HG03354 (cell line): ENCODE data around the gene CHD2.
A peak's percentile ranks its signal among the peaks of the same experiment; 100 is the strongest.

Source experiments
- ATAC-seq: cut with Tn5 transposase; IDR thresholded peaks from one replicate; pipeline ENCODE4 v1.9.1; 2021; ENCODE audit warnings: mild to moderate bottlenecking; ENCODE audit not compliant: unreplicated experiment, poor library complexity, severe bottlenecking

The CHD2 gene

DNA sequence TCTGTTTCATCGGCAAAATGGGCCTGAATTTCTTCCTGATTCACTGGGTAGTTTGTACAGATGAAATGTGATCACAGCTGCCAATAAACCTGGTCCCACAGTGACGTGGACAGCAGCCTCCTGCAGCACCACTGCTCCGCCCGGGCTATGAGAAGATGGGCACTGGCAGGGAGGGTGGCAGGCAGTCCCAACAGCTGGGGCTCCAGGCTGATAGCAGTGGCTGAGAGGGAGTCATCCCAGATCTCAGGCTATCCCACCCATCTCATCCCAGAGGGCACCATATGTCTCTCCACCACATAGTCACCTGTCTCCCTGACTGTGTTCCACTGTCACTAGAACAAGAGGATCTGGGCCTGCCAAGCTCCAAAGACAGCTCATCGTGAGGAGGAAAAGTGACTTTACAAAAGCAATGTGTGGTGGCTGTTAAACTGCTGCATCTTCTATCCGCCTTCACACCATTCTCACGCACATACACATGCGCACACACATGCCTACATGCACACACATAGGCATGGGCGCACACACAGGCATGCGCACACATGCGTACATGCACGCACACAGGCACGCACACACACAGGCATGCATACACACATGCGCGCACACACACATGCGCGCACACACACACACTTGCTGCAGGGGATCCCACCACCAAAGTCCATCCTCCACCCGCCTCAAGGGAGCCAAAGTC is 142.7 kb downstream of the CHD2 start:
- ATAC-seq = no peak

DNA sequence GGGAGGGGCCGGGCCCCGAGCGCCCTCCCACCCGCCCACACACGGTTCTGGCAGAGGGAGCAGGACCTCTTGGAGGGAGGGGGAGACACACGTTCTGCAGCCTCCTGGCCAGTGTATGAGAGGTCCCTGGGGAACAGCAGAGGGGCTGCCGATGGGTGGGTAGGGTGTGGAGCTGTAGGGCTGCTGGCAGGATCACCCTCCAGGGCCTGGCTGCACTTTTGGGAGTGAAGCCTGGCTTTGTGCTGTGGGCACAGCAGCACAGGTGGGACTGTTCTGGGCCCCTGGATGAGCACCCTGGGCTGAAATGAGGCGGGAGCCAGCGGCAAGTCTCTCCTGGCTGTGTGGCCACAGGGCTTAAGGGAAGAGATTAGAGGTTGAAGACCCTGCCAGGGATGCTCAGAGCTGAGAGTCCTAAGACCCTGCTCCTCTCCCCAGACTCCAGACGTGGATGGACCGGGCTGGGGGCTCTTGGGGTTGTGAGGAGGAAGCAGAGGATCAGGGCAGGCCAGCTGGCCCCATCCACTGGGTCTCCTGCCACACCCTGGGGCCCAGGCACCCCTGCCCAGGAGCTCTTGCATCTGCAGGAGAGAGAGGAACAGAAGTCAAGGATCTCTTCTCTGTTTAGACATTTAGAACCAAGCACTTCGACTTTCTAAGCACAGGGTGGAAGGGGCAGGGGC is 143.6 kb downstream of the CHD2 start:
- no peak for ATAC-seq

DNA sequence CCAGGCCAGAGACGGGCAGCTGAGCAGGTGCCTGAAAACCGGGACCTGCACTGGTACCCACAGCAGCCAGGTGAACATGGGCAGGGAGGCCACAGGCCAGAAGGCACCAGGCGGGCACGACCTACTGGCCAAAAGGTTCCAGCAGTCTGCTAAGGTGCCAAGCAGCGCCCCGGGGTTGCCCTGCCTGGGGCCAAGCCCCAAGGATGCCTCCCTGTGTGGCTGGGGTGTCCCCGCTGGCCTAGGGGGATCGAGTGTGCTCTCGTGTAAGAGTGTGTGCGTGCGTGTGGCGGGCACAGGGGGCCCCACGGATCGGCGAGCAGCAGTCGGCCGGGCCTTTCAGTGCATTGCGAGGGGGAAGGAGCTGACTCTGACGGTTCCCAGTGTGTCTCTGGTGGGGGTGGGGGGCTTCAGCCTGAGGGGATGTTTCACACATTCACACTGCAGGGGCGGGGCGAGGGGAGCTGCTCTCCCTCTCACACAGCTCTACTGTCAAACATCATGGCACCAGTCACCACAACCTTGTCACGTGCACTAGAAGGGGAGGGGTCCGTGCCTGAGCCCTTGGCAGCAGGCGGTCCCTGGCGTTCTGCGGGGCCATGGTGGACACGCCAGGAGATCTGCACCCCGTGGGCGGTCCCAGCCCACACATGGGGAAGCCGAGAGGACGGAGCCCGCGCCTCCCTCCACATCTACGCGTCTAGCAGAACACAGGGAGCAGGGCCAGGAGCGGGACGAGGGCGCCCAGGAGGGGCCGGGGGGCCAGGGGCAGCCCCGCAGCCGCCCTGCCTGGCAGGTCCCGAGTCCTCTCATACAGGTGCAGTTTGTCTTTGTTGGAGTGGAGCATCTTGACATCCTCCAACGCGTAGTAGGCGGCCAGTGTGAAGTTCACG is 144.4 kb downstream of the CHD2 start:
- ATAC-seq = no peak

DNA sequence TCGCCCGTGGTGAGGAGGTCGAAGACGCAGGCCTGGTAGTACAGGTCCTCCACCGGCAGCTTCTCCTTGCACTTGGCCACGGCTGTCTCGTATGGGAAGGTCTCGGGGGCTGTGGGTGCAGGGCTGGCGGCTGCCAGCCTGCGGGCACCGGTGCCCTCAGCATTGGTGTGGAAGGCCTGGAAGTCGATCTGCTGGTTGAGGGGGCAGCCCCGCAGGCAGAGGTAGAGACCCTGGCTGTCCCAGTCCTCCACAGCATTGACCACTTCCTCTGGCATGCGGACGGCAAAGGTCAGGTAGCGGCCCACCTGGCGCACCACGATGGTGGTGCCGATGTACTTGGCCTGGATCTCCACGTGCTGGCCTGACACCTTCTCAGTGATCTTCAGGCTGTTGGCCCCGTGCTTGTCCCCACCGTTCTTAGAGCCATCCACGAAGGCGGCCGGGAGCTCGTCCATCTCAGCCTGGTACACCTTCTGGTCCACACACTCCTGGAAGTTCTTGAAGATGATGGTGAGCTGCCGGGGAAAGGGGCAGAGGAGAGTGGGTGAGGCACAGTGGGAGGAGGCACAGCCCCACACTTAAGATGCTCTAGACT is 145.2 kb downstream of the CHD2 start:
- ATAC-seq = no peak

DNA sequence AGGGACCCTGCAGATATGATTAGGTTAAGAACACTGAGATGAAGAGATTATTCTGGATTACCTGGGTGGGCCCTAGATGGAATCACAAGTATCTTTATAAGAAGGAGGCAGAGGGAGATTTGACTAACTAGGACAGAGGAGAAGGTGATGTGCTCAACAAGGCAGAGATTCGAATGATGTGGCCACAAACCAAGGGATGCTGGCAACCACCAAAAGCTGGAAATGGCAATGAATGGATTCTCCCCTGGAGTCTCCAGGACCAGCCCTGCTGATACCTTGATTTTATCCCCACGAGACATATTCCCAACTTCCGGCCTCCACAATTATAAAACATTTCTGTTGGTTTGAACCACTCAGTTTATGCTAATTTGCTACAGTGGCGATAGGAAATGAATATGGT is 146.0 kb downstream of the CHD2 start:
- ATAC-seq = no peak

DNA sequence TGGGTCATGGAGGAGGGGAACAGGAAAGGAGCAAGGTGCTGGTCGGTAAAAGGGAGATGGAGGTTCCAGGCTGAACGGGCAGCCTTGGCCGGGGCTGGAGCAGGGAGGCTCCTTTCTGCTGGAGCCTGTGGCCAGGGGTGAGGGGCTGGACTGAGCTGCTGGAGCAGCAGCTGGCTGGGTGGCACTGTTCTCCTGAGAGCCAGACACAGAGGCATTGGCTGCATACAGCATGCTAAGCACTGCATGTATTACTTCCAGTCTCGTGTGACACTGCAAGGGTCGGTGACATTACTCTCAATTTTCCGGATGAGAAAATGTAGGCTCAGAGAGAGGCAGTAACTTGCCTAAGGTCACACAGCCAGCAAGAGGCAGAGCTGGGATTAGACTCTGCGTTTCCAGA is 146.6 kb downstream of the CHD2 start:
- no peak for ATAC-seq

DNA sequence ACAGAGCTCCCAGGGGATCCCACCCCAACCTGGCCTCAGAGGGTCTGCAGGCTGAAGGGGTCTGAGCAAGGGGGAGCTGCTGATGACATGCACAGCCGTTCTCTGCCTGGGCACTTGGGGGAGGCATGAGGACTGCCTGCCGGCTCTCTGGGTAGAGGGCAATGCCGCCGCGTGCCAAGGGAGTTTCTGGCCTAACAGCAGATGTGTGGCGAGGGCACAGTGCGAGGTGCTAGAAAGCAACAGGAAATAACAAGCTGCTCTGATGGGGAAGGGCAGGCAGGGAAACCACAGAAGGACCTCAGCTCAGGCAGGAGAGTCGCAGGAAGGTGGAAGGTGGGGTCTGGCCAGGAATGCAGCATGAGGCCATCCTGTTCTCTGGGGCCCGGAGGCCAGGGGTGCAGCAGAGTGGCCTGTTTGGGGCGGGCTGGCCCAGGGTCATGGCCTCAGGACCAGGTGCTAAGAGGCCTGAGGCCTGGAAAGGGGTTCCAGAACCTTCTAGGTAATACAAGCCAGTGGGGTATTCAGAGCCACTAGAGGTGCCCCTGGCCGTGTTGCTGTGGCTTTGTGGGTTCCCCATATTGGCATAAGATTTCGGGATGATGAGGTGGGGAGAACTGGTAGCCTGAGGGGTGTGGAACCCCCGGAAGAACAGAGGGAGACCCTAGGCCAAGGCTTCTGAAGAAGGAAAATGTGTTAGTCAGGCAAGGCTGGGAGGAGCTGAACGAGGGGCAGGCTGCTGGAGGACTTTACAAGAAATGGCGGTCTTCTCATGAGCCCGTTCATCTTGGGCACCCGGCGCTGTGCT is 147.7 kb downstream of the CHD2 start:
- peak; percentile 39 for ATAC-seq

DNA sequence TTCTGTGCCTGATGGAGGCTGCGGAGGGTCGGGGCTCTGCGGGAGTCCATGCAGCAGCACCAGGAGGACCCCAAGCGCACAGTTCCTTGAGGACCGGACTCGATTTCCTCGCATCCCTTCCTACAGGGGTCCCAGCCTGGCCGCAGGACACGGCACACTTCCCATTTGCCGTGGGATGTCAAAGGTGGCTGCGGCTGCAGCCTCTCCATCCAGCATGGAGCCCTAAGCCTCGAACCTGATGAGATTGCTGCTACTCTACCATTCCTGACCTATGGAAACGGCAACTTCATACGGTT is 148.2 kb downstream of the CHD2 start:
- no peak for ATAC-seq

DNA sequence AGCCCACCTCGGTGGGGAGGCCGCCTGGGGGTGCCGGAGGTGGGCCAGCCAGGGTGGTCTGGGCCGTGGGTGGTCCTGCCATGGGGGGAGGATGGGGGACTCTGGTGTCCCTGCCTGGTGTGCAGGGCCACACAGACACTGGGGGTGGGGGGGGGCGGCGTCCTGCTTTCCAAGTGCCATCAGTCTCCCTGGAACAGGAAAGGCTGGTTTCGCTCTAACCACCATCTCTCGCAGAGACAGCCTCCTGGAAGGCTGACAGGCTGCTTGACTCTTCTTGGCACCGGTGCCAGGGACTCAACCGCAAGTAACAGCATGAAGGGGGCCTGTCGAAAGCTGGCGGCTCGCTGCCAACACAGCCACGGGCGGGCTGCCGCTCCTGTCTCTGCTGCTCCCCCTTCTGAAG is 148.6 kb downstream of the CHD2 start:
- ATAC-seq = no peak

DNA sequence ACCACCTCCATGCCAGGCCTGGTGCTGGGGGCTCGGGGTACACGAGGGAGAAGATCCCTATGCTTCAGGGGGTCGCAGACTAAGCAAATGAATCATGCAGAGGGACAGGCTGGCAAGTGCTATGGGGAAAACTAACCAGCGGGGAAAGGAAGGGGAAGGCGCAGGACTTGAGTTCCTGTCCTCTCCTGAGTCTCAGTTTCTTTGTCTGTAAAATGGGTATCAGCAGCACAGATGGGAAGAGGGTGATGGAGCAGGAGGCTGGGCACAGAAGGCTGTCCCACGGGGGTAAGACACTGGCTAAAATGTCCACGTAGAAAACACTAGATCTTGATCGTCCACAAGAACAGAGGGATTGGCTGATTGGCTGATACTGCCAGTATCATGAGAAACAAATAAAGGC is 149.1 kb downstream of the CHD2 start:
- ATAC-seq = no peak

DNA sequence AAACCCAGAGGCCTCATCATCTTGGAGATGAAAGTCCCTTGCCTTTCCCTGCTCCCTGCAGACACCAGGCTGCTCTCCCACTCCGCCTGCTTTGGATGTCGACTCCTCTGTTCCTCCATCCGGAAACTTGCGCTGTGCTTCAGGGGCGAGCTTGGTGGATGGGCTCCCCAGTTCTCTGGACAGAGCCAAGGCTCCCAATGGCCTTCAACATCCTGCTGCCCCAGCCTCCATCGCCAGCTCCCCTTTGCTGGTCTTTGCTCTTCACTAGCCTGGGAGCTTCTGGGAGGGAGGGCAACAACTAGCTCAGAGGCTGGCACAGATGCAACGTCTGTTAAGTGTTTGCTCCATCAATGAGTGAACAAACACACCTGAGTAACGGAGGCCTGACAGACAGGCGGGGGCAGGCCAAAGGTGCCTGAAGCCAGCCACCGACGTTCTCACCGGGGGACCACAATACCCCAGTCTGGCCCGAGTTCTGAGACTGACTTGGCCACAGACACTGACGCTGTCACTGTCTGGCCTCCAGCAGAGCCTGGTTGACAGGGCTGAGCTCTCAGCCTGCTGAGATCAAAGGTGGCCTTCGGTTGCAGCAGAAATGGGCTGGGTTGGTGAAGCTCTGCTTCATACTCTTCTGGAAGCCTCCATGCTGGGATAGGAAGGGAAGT is 149.9 kb downstream of the CHD2 start:
- no peak for ATAC-seq

DNA sequence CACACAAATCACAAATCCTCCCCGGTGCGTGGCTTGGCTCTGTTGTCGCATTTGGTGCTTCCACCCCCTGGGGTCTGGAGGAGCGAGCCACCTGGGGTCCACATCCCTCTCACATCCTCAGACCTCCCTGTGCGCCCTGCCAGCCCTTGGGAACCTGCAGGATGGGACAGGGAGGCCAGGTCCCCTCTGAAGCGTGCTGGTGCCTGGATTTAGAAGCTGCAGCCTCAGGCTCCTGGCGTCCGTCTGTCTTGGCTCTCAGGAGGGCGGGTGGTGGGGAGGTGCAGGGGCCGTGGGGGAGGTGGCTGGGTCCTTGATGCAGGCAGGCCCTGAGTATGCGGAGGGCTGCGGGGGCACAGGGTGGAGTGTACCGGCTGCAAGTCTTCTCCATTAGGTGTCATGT is 150.5 kb downstream of the CHD2 start:
- ATAC-seq = no peak

DNA sequence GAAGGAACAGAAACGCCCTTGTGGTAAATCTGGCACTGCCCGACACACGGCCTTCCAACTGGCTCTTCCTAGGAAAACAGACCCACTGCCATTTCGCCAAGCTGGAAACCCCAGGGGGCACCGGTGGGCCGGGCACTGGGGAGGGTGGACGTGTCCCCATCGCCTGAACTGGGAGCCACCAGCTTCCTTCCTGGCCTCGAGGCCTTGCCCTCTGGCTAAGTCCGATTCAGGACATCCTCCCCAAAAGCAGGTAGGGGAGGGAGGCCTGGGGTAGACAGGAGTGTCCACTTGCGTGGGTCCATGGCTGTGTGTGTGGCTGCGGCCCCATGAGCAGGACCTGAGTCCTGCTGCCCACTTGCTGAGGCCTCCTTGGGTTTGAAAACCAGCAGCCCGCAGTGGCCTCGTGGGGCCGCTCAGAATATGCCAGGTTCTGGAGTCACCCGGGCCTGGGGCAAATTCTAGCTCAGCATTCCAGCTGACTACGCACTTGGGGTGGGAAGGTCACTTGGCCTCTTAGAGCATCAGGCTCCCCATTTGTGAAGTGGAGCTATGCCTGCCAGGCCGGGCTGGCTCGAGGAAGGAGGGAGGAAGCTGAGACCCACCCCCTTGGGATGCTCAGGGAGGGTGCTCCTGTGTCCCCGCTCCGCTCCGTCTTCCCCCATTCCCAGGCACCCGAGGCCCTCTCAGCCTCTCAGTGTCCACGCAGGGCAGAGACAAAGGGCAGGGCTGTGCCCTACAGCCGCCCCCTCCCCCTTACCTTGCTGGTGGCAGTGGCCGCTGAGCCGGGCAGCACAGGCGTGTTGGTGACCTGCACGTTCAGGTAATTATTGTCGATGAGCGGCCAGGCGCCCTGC is 151.3 kb downstream of the CHD2 start:
- no peak for ATAC-seq

DNA sequence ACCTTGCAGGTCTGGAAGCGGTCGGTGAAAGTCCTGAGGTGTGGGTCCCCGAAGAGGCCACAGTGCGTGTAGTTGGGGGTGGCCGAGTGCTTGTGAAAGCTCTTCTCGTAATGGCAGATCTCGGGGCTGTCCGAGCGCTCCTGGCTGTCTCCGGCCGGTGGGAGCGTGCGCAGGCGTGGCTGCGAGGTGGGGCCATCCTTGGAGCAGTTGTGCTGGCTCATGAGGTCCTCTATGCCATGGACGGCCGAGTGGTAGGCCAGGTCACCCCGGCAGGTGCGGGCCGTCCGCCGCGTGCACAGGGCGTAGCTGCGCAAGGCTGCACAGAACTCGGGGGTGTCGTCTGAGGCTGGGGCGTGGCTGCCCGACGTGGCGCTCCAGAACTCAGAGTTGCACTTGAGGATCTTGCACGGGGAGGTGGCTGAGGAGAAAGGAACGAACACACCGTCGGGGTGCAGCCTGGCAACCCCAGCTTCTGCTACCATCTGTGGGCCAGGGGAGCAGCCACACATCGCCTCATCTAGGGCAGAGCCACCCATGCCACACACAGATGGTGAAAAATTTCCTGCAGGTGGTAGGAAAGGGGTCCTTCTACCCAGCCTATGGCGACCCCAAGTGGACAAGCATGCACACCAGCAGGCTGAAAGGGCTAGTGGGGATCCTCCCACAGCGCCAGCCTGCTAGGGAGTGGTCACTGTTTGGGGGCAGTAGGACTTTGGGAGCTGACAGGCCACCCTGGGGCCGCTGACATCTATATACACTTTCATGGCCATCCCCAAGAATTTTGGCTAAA is 152.2 kb downstream of the CHD2 start:
- no peak for ATAC-seq

DNA sequence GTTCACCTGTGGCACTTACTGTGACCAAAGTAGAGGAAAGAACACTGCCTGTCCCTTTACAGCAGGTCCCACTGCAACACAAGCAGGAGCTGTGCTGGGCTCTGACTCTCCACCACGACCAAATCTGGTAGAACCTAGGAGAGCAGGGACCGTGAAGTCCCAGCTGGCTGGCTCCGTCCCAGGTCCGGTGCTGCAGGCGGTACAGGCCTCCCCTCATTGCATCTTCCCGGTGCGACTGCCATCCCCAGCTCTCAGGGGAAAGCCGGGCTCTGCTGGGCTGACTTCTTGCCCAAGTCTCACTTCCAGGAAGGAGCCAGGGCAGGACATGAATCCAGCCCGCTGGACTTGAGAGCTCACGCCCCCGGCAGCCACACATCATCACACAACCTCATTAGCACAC is 155.1 kb downstream of the CHD2 start:
- ATAC-seq = no peak

DNA sequence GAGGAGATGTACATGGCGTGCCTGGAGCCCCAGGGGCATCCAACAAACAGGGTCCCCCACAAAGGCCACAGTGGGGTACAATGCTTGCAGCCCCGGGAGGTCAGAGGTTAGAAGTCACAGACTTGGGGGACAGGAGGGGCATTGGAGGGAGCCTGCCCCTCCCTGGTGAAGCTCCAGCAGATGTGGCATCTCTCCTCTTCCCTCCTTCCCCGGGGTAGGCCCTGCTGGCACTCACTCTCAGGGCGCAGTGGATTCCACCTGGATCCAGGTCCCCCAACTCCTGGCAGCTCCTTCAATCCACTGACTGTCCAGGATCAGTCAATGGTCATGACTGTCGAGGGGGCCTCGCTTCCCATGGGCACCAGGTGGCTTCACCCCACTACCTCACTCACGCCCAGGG is 156.7 kb downstream of the CHD2 start:
- no peak for ATAC-seq

DNA sequence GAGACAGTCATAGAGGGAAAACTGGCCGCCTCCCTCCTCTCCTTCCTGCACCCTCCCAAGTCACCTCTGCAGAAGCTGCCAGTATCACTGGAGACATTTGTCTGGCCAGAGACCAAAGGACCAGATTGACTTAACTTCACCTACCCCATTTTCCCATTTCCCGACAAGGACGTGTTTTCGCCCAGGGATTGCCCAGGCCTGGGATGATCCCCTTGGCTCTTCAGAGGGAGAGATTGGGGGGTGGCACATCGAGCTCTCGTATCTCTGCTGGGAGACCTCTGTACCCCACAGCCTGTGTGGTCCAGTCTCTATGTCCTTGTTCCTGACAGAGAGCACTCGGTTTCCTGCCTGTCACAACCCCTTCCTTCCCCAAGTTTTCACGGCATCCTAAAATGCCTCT is 157.5 kb downstream of the CHD2 start:
- ATAC-seq = no peak

DNA sequence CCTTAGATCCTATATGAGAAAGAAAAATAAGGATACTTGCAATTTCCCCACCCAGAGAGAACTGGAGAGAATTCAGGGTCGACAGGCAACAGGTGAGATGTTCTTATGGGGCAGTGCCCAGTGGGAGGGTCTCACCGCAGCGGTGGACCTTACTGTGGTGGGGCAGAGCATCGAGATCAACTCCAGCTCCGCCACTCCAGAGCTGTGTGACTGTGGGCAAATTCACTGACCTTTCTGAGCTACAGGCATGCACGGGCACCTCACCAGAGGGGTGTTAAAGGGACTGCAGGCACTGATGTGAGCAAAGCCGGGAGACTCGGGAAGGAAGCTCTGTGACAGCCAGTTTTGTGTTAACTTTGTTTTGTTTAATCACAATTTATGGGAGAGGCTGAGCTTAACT is 158.0 kb downstream of the CHD2 start:
- ATAC-seq = no peak
